Measurements from ENCODE around the gene PCDH9.

- TF ChIP-seq CTCF (IDR thresholded peaks at IDR 0.05) (no peak), EP300 (IDR thresholded peaks at IDR 0.05) (no peak), POLR2A (IDR thresholded peaks at IDR 0.05) (no peak)
These were observed 8.7 kb upstream of the PCDH9 start for GRCh38 chr13:67238861-67239260.
